ENCODE data around the gene IL22RA1.

IL22RA1 gene

GRCh38 chr1:24159366-24159765 is 16.4 kb upstream of the IL22RA1 start:
- TF ChIP-seq ZFP3 (CRISPR knock-in tag; IDR thresholded peaks at IDR 0.05): no peak
- no peak for TF ChIP-seq CSRNP3 (CRISPR knock-in tag; IDR thresholded peaks at IDR 0.05)
- no peak for ATAC-seq

- ATAC-seq: peak; percentile 78
- no peak for TF ChIP-seq ZFP3 (CRISPR knock-in tag; IDR thresholded peaks at IDR 0.05)
- TF ChIP-seq TCF4 (CRISPR knock-in tag; IDR thresholded peaks at IDR 0.05; ENCODE audit: borderline replicate concordance): no peak
- no peak for TF ChIP-seq RARB (CRISPR knock-in tag; IDR thresholded peaks at IDR 0.05)
- no peak for TF ChIP-seq ZC3H10 (CRISPR knock-in tag; IDR thresholded peaks at IDR 0.05)
- TF ChIP-seq CREB5 (CRISPR knock-in tag; IDR thresholded peaks at IDR 0.05; ENCODE audit: low read depth): no peak
- TF ChIP-seq ISL1 (CRISPR knock-in tag; IDR thresholded peaks at IDR 0.05): no peak
- TF ChIP-seq OSR1 (CRISPR knock-in tag; IDR thresholded peaks at IDR 0.05): no peak
- no peak for TF ChIP-seq CSRNP3 (CRISPR knock-in tag; IDR thresholded peaks at IDR 0.05)
- TF ChIP-seq ZNF8 (CRISPR knock-in tag; IDR thresholded peaks at IDR 0.05): no peak
- no peak for TF ChIP-seq TOX (CRISPR knock-in tag; IDR thresholded peaks at IDR 0.05; ENCODE audit: borderline replicate concordance)
- no peak for TF ChIP-seq ZFP30 (CRISPR knock-in tag; IDR thresholded peaks at IDR 0.05)
- no peak for TF ChIP-seq ZNF565 (CRISPR knock-in tag; conservative IDR thresholded peaks at IDR 0.05; ENCODE audit: low read depth)
- no peak for TF ChIP-seq GLIS3 (CRISPR knock-in tag; IDR thresholded peaks at IDR 0.05)
- no peak for TF ChIP-seq PATZ1 (CRISPR knock-in tag; IDR thresholded peaks at IDR 0.05; ENCODE audit: borderline replicate concordance)
- no peak for TF ChIP-seq CSDC2 (CRISPR knock-in tag; IDR thresholded peaks at IDR 0.05)
- no peak for TF ChIP-seq POU6F1 (CRISPR knock-in tag; IDR thresholded peaks at IDR 0.05; ENCODE audit: borderline replicate concordance, low read depth)
- TF ChIP-seq BACH2 (CRISPR knock-in tag; IDR thresholded peaks at IDR 0.05; ENCODE audit: borderline replicate concordance): no peak
- no peak for TF ChIP-seq SNAI2 (CRISPR knock-in tag; IDR thresholded peaks at IDR 0.05)
- TF ChIP-seq ZNF70 (CRISPR knock-in tag; IDR thresholded peaks at IDR 0.05): no peak
- no peak for TF ChIP-seq TSHZ2 (CRISPR knock-in tag; IDR thresholded peaks at IDR 0.05)
These were observed 15.1 kb upstream of the IL22RA1 start for GRCh38 chr1:24157918-24158481.

Data from SK-N-SH treated with all-trans-retinoic acid at 6 μM for 48 hours (cell line).